OCI-LY1 (cell line): ENCODE measurements around the gene RABGEF1.

Source experiments
- H2AFZ ChIP-seq: fragments of 200-600 bp; sonication (generic), shearing (Covaris generic); 2 replicates; pipeline ENCODE4 v1.6.0; 2014; ENCODE audit warnings: antibody characterized with exemption, mild to moderate bottlenecking, low read length
- H3F3A ChIP-seq: fragments of 200-600 bp; sonication (generic), shearing (Covaris generic); 2 replicates; pipeline ENCODE4 v1.6.0; 2014; ENCODE audit warnings: mild to moderate bottlenecking, antibody characterized with exemption, low read length, moderate library complexity; ENCODE audit not compliant: insufficient read depth
- H3K27ac ChIP-seq: fragments of 200-600 bp; sonication (generic); 2 replicates; pipeline ENCODE4 v1.5.1; 2014; ENCODE audit warnings: low read length, mixed run types, mild to moderate bottlenecking, low read depth; ENCODE audit not compliant: poor library complexity, severe bottlenecking
- H3K27me3 ChIP-seq: fragments of 200-600 bp; sonication (generic); 2 replicates; pipeline ENCODE4 v1.6.0; 2014; ENCODE audit warnings: antibody characterized with exemption, mild to moderate bottlenecking, low read length, moderate library complexity; ENCODE audit not compliant: insufficient read depth
- H3K36me3 ChIP-seq: fragments of 200-600 bp; sonication (generic); 2 replicates; pipeline ENCODE4 v1.6.1; 2014; ENCODE audit warnings: mild to moderate bottlenecking, antibody characterized with exemption, low read length, moderate library complexity, mixed read lengths; ENCODE audit not compliant: insufficient read depth
- H3K4me1 ChIP-seq: fragments of 200-600 bp; sonication (generic); 2 replicates; pipeline ENCODE4 v1.5.1; 2014; ENCODE audit warnings: mild to moderate bottlenecking, low read length, moderate library complexity; ENCODE audit not compliant: insufficient read depth, severe bottlenecking
- H3K4me2 ChIP-seq: fragments of 200-600 bp; sonication (generic), shearing (Covaris generic); 2 replicates; pipeline ENCODE4 v1.6.1; 2014; ENCODE audit warnings: low read length
- H3K4me3 ChIP-seq: fragments of 200-600 bp; sonication (generic); 2 replicates; pipeline ENCODE4 v1.5.1; 2014; ENCODE audit warnings: low read length, low read depth, mild to moderate bottlenecking, mixed read lengths; ENCODE audit not compliant: poor library complexity, severe bottlenecking
- H3K79me2 ChIP-seq: fragments of 200-600 bp; shearing (Covaris generic); 2 replicates; pipeline ENCODE4 v1.6.1; 2016; ENCODE audit warnings: mixed run types, low read length, mixed read lengths; ENCODE audit not compliant: insufficient read depth
- H3K9ac ChIP-seq: fragments of 200-600 bp; sonication (generic), shearing (Covaris generic); 2 replicates; pipeline ENCODE4 v1.6.1; 2014; ENCODE audit warnings: mild to moderate bottlenecking, low read length, mixed read lengths
- H3K9me2 ChIP-seq: fragments of 200-600 bp; sonication (generic), shearing (Covaris generic); 2 replicates; pipeline ENCODE4 v1.6.1; 2014; ENCODE audit warnings: low read depth, mild to moderate bottlenecking, low read length, mixed read lengths
- H3K9me3 ChIP-seq: fragments of 200-600 bp; shearing (Covaris generic); 2 replicates; pipeline ENCODE4 v1.6.1; 2014; ENCODE audit warnings: low read length, mixed read lengths
- H4K20me1 ChIP-seq: fragments of 200-600 bp; sonication (generic), shearing (Covaris generic); 2 replicates; pipeline ENCODE4 v1.6.0; 2016; ENCODE audit warnings: mild to moderate bottlenecking, low read length; ENCODE audit not compliant: insufficient read depth
- EZH2 ChIP-seq: fragments of 200-600 bp; sonication (generic), shearing (Covaris generic); IDR thresholded peaks from 2 replicates; pipeline ENCODE4 v1.8.0; 2017; ENCODE audit warnings: borderline replicate concordance, mixed run types, mild to moderate bottlenecking, antibody characterized with exemption, low read length, moderate library complexity, mixed read lengths
- TF ChIP-seq, protein P1 (sequence below): fragments of 200-600 bp; sonication (generic), shearing (Covaris generic); IDR thresholded peaks from 2 replicates; pipeline ENCODE4 v1.5.1; 2017; ENCODE audit warnings: mild to moderate bottlenecking, antibody characterized with exemption, low read length, moderate library complexity, mixed read lengths

The RABGEF1 gene

GRCh38 chr7:66747385-66747784, 6.9 kb downstream of the RABGEF1 start:
- H3K4me3 ChIP-seq, result no peak overlapping the region
- peaks cover 54% of the 10 kb centered on the region for H3K79me2 ChIP-seq
- no peaks in the 10 kb centered on the region for H3K27me3 ChIP-seq
- H4K20me1 ChIP-seq, result no peaks in the 10 kb centered on the region
- H3K36me3 ChIP-seq, result peaks cover 4% of the 10 kb centered on the region; the same call in 1 of the 2 replicates
- no peaks in the 10 kb centered on the region; the same call in 1 of the 2 replicates for H3F3A ChIP-seq
- no peak for TF ChIP-seq EZH2
- TF ChIP-seq, protein P1, sequence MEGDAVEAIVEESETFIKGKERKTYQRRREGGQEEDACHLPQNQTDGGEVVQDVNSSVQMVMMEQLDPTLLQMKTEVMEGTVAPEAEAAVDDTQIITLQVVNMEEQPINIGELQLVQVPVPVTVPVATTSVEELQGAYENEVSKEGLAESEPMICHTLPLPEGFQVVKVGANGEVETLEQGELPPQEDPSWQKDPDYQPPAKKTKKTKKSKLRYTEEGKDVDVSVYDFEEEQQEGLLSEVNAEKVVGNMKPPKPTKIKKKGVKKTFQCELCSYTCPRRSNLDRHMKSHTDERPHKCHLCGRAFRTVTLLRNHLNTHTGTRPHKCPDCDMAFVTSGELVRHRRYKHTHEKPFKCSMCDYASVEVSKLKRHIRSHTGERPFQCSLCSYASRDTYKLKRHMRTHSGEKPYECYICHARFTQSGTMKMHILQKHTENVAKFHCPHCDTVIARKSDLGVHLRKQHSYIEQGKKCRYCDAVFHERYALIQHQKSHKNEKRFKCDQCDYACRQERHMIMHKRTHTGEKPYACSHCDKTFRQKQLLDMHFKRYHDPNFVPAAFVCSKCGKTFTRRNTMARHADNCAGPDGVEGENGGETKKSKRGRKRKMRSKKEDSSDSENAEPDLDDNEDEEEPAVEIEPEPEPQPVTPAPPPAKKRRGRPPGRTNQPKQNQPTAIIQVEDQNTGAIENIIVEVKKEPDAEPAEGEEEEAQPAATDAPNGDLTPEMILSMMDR, result no peak
- no peak overlapping the region; the same call in 1 of the 2 replicates for H3K4me2 ChIP-seq
- no peak overlapping the region for H2AFZ ChIP-seq
- H3K27ac ChIP-seq, result peak overlapping the region; percentile 53
- H3K4me1 ChIP-seq, result peaks cover 70% of the 10 kb centered on the region
- no peaks in the 10 kb centered on the region for H3K9me2 ChIP-seq
- no peaks in the 10 kb centered on the region for H3K9me3 ChIP-seq
- H3K9ac ChIP-seq, result no peak overlapping the region

- H3K36me3 ChIP-seq, result peaks cover 4% of the 10 kb centered on the region; the same call in 1 of the 2 replicates
- no peaks in the 10 kb centered on the region for H3K27me3 ChIP-seq
- no peak overlapping the region for H3K4me3 ChIP-seq
- H3K9ac ChIP-seq, result no peak overlapping the region; the same call in 1 of the 2 replicates
- H3F3A ChIP-seq, result no peaks in the 10 kb centered on the region; the same call in 1 of the 2 replicates
- TF ChIP-seq, protein P1, result no peak
- TF ChIP-seq EZH2, result no peak
- H2AFZ ChIP-seq, result no peak overlapping the region
- no peaks in the 10 kb centered on the region for H3K9me2 ChIP-seq
- peaks cover 54% of the 10 kb centered on the region for H3K79me2 ChIP-seq
- peak overlapping the region; percentile 13; the same call in 1 of the 2 replicates for H3K4me2 ChIP-seq
- H4K20me1 ChIP-seq, result no peaks in the 10 kb centered on the region
- no peaks in the 10 kb centered on the region for H3K9me3 ChIP-seq
- H3K27ac ChIP-seq, result peak overlapping the region; percentile 53
- peaks cover 74% of the 10 kb centered on the region for H3K4me1 ChIP-seq
These were observed 7.5 kb downstream of the RABGEF1 start for GRCh38 chr7:66747881-66748511.

DNA sequence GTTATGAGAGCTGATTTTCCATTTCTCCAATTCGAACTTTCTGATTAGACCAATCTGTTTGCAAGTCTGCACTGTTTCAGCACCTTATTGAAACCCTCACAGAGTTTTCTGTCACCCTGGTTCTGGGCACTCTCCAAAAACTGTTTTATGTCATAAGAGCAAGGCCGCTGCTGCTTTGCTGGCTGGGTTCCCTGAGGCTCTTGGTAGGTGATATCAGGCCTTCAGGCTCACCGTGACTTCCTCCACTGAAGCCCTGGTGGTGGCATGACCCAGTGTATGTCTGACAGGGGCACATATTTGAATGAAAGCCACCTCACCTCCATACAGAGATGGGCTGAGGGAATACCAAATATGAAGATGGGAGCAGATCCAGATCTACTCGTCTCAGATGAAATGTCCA, 8.3 kb downstream of the RABGEF1 start:
- TF ChIP-seq EZH2, result no peak
- TF ChIP-seq, protein P1, result no peak
- peaks cover 57% of the 10 kb centered on the region for H3K79me2 ChIP-seq
- no peak overlapping the region for H2AFZ ChIP-seq
- no peaks in the 10 kb centered on the region for H3K9me2 ChIP-seq
- peaks cover 4% of the 10 kb centered on the region; the same call in 1 of the 2 replicates for H3K36me3 ChIP-seq
- H3K9me3 ChIP-seq, result no peaks in the 10 kb centered on the region
- no peaks in the 10 kb centered on the region for H3K27me3 ChIP-seq
- peak overlapping the region; percentile 53 for H3K27ac ChIP-seq
- peaks cover 80% of the 10 kb centered on the region for H3K4me1 ChIP-seq
- no peak overlapping the region; the same call in 1 of the 2 replicates for H3K9ac ChIP-seq
- no peak overlapping the region for H3K4me3 ChIP-seq
- no peaks in the 10 kb centered on the region; the same call in 1 of the 2 replicates for H3F3A ChIP-seq
- peak overlapping the region; percentile 13; the same call in 1 of the 2 replicates for H3K4me2 ChIP-seq
- no peaks in the 10 kb centered on the region for H4K20me1 ChIP-seq
